GM12875 (cell line): Measurements from ENCODE around the gene ITIH3.
"Not testable (repeated sequence)": the region's sequence is repeated elsewhere in the genome, so short reads cannot be mapped to it uniquely, and the experiment has no call there.

ENCODE experiments used
- H3K4me3 ChIP-seq: one replicate; pipeline ENCODE4 v1.5.1; 2011; ENCODE audit warnings: low read depth, low read length, control low read depth
- TF ChIP-seq, protein P1 (sequence below): IDR thresholded peaks from 2 replicates; pipeline ENCODE4 v1.5.1; 2011; ENCODE audit warnings: low read depth, mild to moderate bottlenecking, control low read depth, inconsistent platforms, low read length, moderate library complexity, borderline replicate concordance; ENCODE audit not compliant: insufficient read depth

ITIH3 gene

DNA sequence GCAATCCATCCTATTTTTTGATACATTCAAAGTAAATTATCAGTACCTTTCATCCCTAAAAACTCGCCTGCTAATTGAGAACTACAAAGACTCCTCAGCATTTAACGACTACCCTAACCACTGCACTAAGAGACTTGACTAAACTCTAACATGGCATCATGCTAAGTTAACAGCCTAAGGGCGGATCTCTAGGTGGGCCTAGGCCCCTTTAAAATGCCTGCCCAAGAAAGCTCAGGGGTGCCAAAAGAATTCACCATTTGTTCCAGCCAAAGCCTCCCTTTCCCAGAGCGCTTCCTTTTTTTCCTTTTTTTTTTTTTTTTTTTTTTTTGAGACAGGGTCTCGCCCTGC is 23.3 kb upstream of the ITIH3 start:
- H3K4me3 ChIP-seq = peak overlapping the region; percentile 82
- TF ChIP-seq, protein P1, sequence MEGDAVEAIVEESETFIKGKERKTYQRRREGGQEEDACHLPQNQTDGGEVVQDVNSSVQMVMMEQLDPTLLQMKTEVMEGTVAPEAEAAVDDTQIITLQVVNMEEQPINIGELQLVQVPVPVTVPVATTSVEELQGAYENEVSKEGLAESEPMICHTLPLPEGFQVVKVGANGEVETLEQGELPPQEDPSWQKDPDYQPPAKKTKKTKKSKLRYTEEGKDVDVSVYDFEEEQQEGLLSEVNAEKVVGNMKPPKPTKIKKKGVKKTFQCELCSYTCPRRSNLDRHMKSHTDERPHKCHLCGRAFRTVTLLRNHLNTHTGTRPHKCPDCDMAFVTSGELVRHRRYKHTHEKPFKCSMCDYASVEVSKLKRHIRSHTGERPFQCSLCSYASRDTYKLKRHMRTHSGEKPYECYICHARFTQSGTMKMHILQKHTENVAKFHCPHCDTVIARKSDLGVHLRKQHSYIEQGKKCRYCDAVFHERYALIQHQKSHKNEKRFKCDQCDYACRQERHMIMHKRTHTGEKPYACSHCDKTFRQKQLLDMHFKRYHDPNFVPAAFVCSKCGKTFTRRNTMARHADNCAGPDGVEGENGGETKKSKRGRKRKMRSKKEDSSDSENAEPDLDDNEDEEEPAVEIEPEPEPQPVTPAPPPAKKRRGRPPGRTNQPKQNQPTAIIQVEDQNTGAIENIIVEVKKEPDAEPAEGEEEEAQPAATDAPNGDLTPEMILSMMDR = no peak

DNA sequence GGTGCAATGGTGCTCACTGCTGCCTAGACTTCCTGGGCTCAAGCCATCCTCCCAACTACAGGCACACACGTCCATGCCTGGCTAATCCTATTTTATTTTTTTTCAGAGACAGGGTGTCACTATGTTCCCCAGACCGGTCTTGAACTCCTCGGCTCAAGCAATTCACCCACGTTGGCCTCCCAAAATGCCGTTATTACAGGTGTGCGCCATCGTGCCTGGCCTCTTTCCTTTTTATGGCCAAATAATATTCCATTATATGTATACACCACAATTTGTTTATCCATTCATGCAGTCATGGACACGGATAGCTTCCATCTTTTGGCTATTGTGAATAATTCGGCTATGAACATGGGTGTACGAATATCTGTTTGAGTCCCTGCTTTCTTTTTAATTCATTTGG is 22.9 kb upstream of the ITIH3 start:
- H3K4me3 ChIP-seq = no peak overlapping the region
- TF ChIP-seq, protein P1 = no peak

DNA sequence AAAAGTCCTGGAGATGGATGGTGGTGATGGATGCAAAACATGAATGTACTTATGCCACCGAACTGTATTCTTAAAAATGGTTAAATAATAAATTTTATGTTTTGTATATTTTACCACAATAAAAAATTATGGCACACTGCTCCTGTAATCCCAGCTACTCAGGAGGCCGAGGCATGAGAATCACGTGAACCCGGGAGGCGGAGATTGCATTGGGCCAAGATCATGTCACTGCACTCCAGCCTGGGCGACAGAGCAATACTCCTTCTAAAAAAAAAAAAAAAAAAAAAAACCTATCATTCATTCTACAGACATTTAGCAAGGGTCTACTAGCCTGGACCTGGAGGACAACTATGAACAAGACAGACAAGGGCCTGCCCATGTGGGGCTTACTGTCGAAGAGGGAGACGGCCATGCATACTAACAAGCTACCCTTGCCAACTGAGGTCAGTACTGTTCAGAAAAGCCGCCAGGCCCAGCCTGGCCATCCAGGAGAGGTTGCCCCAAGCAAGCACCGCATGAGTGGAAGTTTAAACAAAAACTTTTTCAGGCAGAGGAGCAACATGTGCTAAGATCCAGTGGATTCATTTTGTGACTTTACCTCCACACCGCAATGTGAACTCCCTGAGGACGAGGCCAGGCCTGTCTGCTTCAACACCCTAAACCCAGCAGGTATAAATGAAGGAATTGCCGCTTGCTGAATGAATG is 21.1 kb upstream of the ITIH3 start:
- no peak overlapping the region for H3K4me3 ChIP-seq
- TF ChIP-seq, protein P1 = no peak

DNA sequence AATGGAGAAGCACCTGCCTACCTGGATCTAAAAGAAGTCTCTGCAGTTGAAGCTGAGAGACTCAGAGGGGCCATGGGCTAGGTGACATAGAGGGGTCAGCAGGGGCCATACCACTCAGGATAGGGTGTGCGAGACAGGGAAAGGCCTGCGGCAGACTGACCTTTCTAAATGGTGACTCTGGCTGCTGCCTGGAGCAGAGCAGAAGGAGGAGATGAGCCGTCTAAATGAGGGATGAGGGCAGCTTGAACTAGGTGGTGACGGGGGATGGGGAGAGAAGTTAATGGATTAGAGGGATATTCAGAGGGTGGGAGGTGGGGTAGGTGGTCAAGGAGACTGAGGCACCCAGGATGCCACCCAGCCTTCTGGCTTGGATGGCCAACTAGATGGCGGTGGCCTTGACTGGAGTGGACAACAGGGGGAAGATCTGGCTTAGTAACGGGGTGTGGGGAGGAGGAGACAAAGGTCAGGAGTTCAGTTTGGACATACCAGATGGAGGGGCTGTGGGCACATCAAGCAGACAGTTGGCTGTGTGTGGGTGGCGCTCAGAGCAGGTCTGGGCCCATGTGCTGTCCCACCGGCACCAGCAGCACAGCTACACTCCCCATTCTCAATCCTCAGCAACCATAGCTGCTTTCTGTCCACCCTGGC is 20.4 kb upstream of the ITIH3 start:
- TF ChIP-seq, protein P1 = no peak
- no peak overlapping the region for H3K4me3 ChIP-seq

DNA sequence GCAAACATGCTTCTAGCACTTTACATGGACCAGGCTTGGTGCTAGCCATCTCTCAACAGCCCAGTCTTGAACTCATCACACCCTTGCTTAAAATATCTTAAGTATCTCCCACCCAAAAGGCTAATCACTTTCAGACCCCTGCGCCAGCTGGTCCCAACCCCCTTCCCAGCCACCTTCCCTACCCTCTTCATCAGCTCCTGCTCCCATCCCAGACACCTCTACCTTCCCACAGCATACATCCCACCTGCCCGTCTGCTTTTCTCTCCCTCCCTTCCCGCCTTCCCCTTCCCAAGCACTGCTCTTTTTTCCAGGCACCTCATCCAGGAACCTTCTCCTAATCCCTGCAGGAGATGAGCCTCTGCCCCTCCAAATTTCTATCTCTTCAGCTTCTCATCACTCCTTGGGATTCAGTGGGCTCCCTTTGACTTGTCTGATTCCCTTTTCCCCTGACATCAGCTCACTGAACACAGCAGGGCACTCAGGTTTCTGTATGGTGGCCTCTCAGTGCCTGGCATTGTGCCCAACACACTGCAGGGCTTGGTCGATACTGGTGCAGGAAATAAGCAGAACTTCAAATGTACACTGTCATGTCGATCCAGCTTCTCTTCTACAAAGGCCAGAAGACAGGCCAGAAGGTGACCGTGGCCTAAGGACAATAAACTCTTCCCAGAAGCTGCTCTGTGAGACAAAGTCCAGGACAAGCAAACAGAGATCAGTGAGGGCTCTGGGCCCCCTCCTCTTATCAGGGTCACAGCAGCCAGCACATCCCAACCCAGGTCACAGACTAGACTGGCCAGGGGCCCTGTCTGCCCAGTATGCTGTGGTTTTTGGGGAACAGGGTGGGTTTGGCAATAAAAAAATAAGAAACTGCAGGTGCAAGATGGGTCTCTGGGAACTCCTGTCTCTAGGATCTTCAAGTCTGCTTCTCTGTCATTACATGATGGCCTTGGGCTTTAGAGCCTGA is 19.4 kb upstream of the ITIH3 start:
- TF ChIP-seq, protein P1 = no peak
- H3K4me3 ChIP-seq = no peak overlapping the region

DNA sequence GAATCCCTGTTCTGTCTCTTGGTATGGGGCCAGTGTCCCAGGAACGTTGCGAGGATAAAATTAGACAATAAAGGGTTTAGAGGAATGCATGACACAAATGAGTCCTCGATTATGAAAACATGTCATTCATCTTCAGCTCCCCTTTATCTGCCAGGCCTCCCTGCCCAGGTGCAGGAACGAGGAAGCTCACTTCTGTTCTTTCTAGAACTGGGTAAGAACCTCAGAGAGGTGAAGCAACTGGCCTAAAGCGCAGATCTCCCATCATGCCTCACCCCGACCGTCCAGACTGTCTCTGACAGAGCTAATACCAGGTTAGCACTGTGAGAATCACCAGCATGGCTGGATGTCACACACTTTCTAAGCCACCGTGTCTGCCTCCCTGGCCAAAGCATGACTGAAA is 18.7 kb upstream of the ITIH3 start:
- TF ChIP-seq, protein P1 = no peak
- no peak overlapping the region for H3K4me3 ChIP-seq

DNA sequence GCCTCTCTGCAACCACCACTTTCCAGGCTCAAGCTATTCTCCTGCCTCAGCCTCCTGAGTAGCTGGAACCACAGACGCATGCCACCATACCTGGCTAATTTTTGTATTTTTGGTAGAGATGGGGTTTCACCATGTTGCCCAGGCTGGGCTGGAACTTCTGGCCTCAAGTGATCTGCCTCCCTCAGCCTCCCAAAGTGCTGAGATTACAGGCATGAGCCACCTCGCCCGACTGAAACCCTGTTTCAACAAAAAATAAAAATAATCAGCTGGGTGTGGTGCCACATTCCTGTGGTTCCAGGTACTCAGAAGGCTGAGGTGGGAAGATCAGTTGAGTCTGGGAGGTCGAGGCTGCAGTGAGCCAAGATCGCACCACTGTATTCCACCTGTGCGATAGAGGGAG is 18.1 kb upstream of the ITIH3 start:
- not testable (repeated sequence) for H3K4me3 ChIP-seq
